ENCODE measurements around the gene SLC5A9. TPM values are rescaled to one million over a fixed set of nuclear protein-coding genes. Genes with fewer than 3 reads are reported as not detected.
"Not testable (repeated sequence)": the region's sequence is repeated elsewhere in the genome, so short reads cannot be mapped to it uniquely, and the experiment has no call there.

The SLC5A9 gene
- polyA plus RNA-seq, 1 donor: 20.6 TPM

- DNase-seq: no peak
Measured at GRCh38 chr1:48242141-48242736, 19.7 kb downstream of the SLC5A9 start.

- no peak for DNase-seq
Measured at GRCh38 chr1:48245106-48245505, 22.6 kb downstream of the SLC5A9 start.

GRCh38 chr1:48246727-48247126 lies 24.2 kb downstream of the SLC5A9 start:
- no peak for DNase-seq

DNA sequence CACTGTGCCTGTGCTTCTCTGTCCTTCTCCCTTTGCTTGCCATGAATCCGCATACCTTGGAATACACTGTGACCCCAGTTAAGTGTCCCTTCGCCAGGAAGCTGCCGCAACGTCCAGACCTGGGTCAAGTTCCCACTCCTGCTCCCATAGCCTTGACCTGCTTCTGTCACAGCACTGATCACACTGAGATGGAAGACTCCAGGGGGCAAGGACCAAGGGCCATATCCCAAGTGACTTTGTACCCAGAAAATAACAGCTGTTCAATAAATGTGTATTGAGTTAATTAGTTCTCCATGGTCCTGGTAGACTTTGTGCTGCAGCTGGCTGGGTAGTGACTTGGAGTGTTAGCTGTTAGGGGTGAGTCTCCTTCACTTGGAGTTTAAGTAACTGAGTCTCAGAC lies 25.8 kb downstream of the SLC5A9 start:
- DNase-seq: no peak

- DNase-seq: no peak
Measured at GRCh38 chr1:48249868-48250267, 27.4 kb downstream of the SLC5A9 start.

DNA sequence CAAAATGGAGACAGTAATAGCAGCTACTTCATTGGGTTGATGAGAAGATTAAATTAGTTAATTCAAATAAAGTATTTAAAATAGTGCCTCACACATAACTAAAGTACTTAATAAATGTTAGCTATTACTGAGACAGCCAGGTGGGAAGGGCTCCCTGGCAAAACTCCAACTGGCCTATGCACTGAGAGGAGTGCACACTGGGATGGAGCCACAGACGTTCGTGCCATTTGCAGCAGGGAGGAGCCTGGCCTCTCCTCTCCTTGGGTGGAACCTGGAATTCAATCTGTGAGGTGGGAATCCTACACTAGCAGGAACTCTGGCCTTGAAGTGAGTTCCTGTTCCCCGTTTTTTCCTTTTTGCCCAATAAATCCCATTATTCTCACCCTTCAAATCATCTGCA lies 28.1 kb downstream of the SLC5A9 start:
- no peak for DNase-seq

DNA sequence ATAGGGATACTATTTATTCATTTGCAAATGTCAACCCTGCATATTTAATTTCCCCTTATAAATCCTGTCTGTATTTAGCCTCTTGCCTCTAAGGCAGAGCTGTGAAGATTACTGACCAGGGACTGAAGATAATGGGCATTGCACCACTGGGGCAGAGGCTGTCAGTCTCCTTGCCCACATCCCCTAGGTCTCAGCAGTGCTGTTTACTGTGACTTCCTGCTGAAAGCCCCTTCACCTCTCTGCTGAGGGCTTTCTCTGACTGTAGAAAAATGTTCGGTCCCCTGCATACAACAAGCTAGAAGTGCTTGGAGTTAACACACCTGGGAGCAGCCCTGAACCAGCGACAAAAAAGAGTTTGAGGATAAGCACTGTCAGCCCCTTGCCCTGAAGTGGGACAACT lies 28.8 kb downstream of the SLC5A9 start:
- no peak for DNase-seq

DNA sequence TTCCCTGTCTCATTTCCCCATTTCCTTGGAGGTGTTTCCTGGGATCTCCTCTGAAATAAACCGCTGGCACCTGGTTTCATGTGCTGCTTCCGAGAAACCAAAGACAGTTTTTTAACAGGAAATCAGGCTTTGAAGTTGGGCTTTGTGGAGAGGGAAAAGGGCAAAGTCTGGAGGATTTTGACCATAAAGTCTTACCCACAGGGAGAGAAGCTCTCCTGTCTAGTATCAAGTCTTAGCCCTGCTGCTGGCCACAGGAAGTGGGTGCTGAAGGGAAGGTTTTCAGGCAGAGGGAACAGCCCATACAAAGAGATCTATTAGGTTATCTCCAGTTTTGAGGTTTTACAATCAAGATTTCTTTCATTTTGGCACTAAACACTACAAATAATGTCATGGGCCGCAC lies 29.3 kb downstream of the SLC5A9 start:
- DNase-seq: no peak

DNA sequence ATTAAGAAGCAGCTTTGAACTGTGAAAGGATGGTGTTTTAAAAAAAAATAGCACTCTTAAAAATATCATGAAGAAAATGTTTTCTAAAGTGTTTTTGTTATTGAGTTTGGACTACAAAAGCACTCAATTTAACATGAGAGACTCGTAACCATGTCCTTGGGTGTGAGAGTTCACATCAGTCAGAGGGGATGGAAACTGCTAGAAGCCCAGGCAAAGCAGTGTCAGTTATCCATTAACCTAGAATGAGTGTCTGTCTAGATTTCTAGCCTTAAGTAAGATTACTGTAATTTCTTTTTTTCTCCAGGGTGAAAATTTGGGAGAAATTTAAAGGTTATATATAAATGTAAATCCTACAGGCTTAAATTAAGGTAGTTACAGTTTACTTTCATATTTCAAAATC lies 31.7 kb downstream of the SLC5A9 start:
- no peak for DNase-seq

DNA sequence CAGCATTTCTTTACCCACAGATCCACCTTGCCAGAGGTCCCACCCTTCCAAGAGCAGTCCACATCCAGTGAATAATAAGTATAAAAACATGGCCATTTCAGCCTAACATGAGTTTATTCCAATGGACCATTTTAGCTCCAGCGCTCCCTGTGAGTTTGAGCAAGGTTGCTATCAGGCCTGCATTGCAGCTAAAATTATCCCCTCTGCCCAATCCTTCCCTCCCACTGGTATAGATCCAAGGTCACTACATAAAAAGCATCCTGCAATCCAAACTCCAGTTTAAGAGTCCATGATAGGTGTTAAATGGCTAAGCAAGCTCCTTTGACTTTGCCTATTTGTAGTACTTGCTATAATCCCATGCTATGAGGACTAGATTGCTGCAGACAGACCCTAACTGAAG lies 35.6 kb downstream of the SLC5A9 start:
- DNase-seq: no peak

- no peak for DNase-seq
Measured at GRCh38 chr1:48261881-48262400, 39.4 kb downstream of the SLC5A9 start.

- DNase-seq: no peak
Measured at GRCh38 chr1:48263041-48263440, 40.5 kb downstream of the SLC5A9 start.

DNA sequence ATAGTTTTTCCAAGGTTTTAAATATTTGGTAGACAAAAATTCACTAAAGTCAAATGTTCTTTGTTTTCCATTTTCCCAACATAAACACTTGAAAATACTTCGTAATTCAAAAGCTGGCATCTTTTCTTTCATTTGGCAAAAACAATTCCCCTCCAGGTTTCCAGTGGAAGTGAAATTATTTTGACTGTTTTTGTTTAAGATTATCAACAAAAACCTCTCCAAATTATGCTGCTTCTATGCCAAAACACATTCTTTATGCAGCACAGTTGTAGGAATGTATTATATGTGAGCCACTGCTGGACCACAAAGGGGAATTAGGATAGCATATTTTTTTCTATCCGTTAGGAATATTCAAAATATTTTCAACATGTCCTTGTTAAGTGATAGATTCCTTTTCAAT lies 44.1 kb downstream of the SLC5A9 start:
- DNase-seq: no peak

DNA sequence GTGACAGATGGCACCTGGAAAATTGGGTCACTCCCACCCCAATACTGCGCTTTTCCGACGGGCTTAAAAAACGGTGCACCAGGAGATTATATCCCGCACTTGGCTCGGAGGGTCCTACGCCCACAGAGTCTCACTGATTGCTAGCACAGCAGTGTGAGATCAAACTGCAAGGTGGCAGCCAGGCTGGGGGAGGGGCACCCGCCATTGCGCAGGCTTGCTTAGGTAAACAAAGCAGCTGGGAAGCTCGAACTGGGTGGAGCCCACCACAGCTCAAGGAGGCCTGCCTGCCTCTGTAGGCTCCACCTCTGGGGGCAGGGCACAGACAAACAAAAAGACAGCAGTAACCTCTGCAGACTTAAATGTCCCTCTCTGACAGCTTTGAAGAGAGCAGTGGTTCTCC lies 54.9 kb downstream of the SLC5A9 start:
- not testable (repeated sequence) for DNase-seq

DNA sequence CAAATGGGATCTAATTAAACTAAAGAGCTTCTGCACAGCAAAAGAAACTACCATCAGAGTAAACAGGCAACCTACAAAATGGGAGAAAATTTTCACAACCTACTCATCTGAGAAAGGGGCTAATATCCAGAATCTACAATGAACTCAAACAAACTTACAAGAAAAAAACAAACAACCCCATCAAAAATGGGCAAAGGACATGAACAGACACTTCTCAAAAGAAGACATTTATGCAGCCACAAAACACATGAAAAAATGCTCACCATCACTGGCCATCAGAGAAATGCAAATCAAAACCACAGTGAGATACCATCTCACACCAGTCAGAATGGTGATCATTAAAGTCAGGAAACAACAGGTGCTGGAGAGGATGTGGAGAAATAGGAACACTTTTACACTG lies 59.8 kb downstream of the SLC5A9 start:
- DNase-seq: not testable (repeated sequence)

DNA sequence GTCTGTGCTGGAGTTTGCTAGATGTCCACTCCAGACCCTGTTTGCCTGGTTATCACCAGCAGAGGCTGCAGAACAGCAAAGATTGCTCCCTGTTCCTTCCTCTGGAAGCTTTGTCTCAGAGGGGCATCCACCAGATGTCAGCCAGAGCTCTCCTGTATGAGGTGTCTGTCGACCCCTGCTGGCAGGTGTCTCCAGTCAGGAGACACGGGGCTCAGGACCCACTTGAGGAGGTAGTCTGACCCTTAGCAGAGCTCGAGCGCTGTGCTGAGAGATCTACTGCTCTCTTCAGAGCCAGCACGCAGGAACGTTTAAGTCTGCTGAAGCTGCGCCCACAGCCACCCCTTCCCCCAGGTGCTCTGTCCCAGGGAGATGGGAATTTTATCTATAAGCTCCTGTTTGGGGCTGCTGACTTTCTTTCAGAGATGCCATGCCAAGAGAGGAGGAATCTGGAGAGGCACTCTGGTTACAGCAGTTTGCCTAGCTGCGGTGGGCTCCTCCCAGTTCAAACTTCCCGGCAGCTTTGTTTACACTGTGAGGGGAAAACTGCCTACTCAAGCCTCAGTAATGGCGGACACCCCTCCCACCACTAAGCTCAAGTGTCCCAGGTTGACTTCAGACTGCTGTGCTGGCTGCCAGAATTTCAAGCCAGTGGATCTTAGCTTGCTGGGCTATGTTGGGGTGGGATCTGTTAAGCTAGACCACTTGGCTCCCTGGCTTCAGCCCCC lies 62.3 kb downstream of the SLC5A9 start:
- not testable (repeated sequence) for DNase-seq

GRCh38 chr1:48285525-48285924 lies 63.0 kb downstream of the SLC5A9 start:
- DNase-seq: no peak

DNA sequence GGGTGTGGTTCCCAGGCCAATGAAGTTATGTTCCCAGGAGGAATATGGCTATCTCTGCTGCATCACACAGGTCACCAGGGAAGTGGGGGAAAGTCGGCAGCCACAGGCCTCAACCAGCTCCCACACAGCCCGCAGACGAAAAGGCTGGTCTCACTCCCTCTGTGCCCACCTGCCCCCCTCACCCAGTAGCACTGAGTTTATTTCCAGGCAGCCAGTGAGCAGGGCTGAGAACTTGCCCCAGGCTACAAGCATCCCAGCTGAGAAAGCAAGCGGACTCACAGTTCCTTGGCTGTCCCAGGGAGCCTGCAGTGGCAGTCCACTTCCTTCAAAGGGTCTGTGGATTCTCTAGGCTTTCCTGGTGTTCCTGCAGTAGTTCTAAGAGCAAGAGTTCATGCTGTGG lies 68.9 kb downstream of the SLC5A9 start:
- DNase-seq: no peak

DNA sequence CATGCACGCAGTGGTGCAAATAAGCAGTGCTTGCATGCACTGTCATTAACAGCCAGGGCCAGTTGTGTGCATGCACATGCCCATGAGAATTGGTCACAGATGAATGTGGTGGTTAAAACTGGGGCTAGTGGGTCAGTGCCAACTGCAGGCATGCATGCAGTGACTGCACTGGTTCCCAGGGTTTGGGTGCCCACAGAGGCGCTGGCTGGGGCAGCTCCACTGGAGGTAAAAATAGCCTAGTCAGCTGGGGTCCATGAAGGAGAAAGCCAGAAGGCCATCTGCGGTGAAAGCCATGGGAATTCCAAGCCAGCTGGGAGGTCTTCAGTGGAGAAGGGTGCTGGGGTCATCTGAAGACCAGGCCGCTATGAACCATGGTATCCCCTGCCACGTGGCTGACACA lies 70.2 kb downstream of the SLC5A9 start:
- no peak for DNase-seq

- DNase-seq: not testable (repeated sequence)
Measured at GRCh38 chr1:48294094-48294493, 71.6 kb downstream of the SLC5A9 start.

- DNase-seq: no peak
Measured at GRCh38 chr1:48294656-48295055, 72.1 kb downstream of the SLC5A9 start.
